HEK293T (cell line): ENCODE results near the gene EPB41L4B.

Experiments
- CTCF ChIA-PET: fragments of 350-600 bp; formaldehyde crosslinking; extraction: SDS; loops from one replicate; lab custom pipeline; 2021; ENCODE audit warnings: antibody characterized with exemption, inconsistent platforms; lab: Yijun Ruan, JAX
- POLR2A ChIA-PET: fragments of 350-600 bp; formaldehyde crosslinking; extraction: SDS; loops from one replicate; lab custom pipeline; 2020; ENCODE audit warnings: antibody characterized with exemption, inconsistent platforms; lab: Yijun Ruan, JAX
- DNase-seq: peaks from one replicate; pipeline ENCODE4 v3.0.0; 2012; ENCODE audit warnings: mixed read lengths; ENCODE audit errors: extremely low spot score
- ARNT ChIP-seq: fragments of 450-650 bp; IDR thresholded peaks from 2 replicates; pipeline ENCODE4 v1.6.1; 2017; ENCODE audit warnings: mild to moderate bottlenecking
- BHLHE40 ChIP-seq: fragments of 450-650 bp; IDR thresholded peaks from 2 replicates; pipeline ENCODE4 v1.6.1; 2016; ENCODE audit warnings: mild to moderate bottlenecking, moderate library complexity, borderline replicate concordance
- CTBP1 ChIP-seq: fragments of 450-650 bp; IDR thresholded peaks from 2 replicates; pipeline ENCODE4 v1.6.1; 2016; ENCODE audit warnings: borderline replicate concordance
- ELF4 ChIP-seq: fragments of 450-650 bp; IDR thresholded peaks from 2 replicates; pipeline ENCODE4 v1.6.1; 2017; ENCODE audit warnings: antibody characterized with exemption
- FOXA1 ChIP-seq: fragments of 450-650 bp; IDR thresholded peaks from 2 replicates; pipeline ENCODE4 v1.6.1; 2016; ENCODE audit warnings: mild to moderate bottlenecking
- FOXK2 ChIP-seq: fragments of 450-650 bp; IDR thresholded peaks from 2 replicates; pipeline ENCODE4 v1.6.1; 2016; ENCODE audit warnings: mild to moderate bottlenecking
- FOXM1 ChIP-seq: fragments of 450-650 bp; IDR thresholded peaks from 2 replicates; pipeline ENCODE4 v1.6.1; 2017; ENCODE audit warnings: mild to moderate bottlenecking, borderline replicate concordance
- HDGF ChIP-seq: fragments of 450-650 bp; IDR thresholded peaks from 2 replicates; pipeline ENCODE4 v1.6.1; 2017; ENCODE audit warnings: antibody characterized with exemption, borderline replicate concordance
- L3MBTL2 ChIP-seq: fragments of 450-650 bp; conservative IDR thresholded peaks from 2 replicates; pipeline ENCODE4 v1.6.1; 2016; ENCODE audit warnings: mild to moderate bottlenecking
- LEF1 ChIP-seq: fragments of 450-650 bp; IDR thresholded peaks from 2 replicates; pipeline ENCODE4 v1.6.1; 2017; ENCODE audit warnings: mild to moderate bottlenecking, borderline replicate concordance
- NFRKB ChIP-seq: fragments of 450-650 bp; IDR thresholded peaks from 2 replicates; pipeline ENCODE4 v1.6.1; 2016; ENCODE audit warnings: mild to moderate bottlenecking, moderate library complexity
- PKNOX1 ChIP-seq: fragments of 450-650 bp; IDR thresholded peaks from 2 replicates; pipeline ENCODE4 v1.6.1; 2016
- SP1 ChIP-seq: fragments of 450-650 bp; IDR thresholded peaks from 2 replicates; pipeline ENCODE4 v1.6.1; 2017
- SUZ12 ChIP-seq: fragments of 450-650 bp; IDR thresholded peaks from 2 replicates; pipeline ENCODE4 v1.6.1; 2016; ENCODE audit warnings: mild to moderate bottlenecking
- TARDBP ChIP-seq: fragments of 450-650 bp; IDR thresholded peaks from 2 replicates; pipeline ENCODE4 v1.6.1; 2016
- ZNF384 ChIP-seq: fragments of 450-650 bp; IDR thresholded peaks from 2 replicates; pipeline ENCODE4 v1.6.1; 2016

Gene EPB41L4B

GRCh38 chr9:109182940-109183798, 137.7 kb downstream of the EPB41L4B start:
- POLR2A ChIA-PET: no interaction called here
- TF ChIP-seq TARDBP (no peak), FOXK2 (no peak), CTBP1 (no peak), BHLHE40 (no peak), SUZ12 (no peak), PKNOX1 (no peak), ARNT (no peak), LEF1 (no peak), NFRKB (no peak), HDGF (no peak), L3MBTL2 (no peak), FOXA1 (no peak), ELF4 (no peak), ZNF384 (no peak), FOXM1 (no peak)
- peak; percentile 62 for DNase-seq
- CTCF ChIA-PET: interaction anchor here (0.8 to 1.6 kb wide), 11 partner anchors 10 to 332 kb away, joined by 3 to 7 read pairs (median 3); no protein-coding TSS in a partner anchor

DNA sequence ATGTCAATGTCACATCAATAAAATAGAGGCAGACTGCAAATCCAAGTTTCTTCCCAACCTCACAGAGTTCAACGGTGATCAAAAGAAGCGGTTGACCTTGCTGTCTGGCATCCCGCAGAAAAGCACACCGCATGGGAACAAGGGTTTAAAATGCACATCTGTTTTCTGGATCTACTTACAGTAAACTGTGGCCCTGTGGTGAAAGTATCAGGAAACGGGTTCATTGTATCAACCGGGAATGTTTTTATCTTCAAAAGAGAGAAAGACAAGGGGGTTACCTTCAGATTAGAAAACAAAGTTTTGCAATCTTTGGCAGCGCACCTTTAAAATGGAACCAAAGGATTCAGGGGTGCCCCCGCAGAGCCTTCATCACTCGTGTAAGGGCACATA, 138.3 kb downstream of the EPB41L4B start:
- ChIA-PET POLR2A (no interaction called here), CTCF (interaction anchor here (0.8 to 1.5 kb wide), 8 partner anchors 10 to 331 kb away, joined by 3 to 7 read pairs (median 3); no protein-coding TSS in a partner anchor)
- TF ChIP-seq PKNOX1: no peak
- DNase-seq: no peak

- ChIA-PET POLR2A (no interaction called here), CTCF (no interaction called here)
- TF ChIP-seq ARNT (no peak), TARDBP (no peak), ELF4 (no peak)
Observed at GRCh38 chr9:109181284-109181683, 139.6 kb downstream of the EPB41L4B start.

DNA sequence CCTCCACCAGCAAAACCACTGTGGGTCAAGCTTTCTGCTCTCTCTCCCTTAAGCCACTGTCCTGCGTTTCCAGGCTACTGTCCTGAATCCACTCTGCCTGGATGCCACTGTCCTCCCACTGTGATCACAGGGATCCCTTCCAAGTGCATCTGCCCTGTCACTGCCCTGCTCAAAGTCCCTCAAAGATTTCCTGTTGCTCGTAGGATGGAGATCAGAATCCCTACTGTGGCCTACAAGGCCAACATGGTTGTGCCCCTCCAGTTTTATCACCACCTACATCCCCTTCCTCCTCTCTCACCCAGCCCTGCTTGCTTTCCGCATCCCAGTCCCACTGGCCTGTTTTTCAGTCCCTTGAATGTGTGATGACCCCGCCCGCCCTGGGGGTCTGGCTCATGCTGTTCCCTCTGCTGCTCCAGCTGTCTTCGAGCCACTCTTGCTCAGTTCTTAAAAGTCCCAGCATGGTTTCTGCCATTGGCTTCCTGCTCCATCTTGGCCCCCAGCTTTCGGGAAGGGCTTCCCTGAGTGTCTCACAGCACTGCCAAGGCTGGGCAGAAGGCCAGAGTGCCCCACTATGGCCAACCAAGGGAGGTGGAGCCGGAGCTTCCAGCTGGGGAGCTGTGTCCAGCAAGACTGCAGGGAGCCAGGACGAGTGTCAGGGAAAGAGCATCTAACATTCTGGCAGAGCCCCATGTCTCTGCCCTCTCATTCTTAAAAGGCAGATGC, 140.9 kb downstream of the EPB41L4B start:
- DNase-seq: no peak
- no peak for TF ChIP-seq FOXK2
- no peak for TF ChIP-seq HDGF
- TF ChIP-seq BHLHE40: no peak
- TF ChIP-seq L3MBTL2: no peak
- no peak for TF ChIP-seq ZNF384
- TF ChIP-seq LEF1: no peak
- TF ChIP-seq PKNOX1: no peak
- no peak for TF ChIP-seq NFRKB
- no peak for TF ChIP-seq ELF4
- POLR2A ChIA-PET: no interaction called here
- CTCF ChIA-PET: no interaction called here

More at GRCh38 chr9:109181284-109181683, 139.6 kb downstream of the EPB41L4B start:
- DNase-seq: no peak

- POLR2A ChIA-PET: no interaction called here
Observed at GRCh38 chr9:109176963-109177362, 143.9 kb downstream of the EPB41L4B start.

GRCh38 chr9:109176386-109176785, 144.5 kb downstream of the EPB41L4B start:
- ChIA-PET CTCF (no interaction called here), POLR2A (no interaction called here)
- TF ChIP-seq ELF4 (no peak), TARDBP (no peak)
- DNase-seq: no peak

More at GRCh38 chr9:109176963-109177362, 143.9 kb downstream of the EPB41L4B start:
- CTCF ChIA-PET: no interaction called here
- TF ChIP-seq ZNF384: no peak
- no peak for TF ChIP-seq CTBP1
- TF ChIP-seq L3MBTL2: no peak
- DNase-seq: no peak

DNA sequence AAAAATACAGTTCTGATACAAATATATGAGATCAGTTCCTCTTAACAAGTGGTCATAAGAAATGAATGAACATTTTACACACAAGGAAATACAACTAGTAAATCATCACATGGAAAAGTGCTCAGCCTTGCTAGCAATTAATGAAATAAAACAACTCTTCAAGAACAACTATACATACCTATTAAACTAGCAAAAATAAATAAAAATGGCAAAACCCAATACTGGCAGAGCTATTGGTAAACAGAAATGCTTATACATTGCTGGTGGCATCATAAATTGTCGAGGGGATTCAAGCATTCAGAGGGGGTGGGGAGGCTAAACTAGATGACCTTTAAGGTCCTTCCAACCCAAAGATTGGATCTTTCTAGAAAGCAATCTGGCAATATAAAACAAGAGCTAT, 147.9 kb downstream of the EPB41L4B start:
- POLR2A ChIA-PET: no interaction called here
- TF ChIP-seq FOXM1: no peak
- no peak for TF ChIP-seq SP1
- no peak for TF ChIP-seq L3MBTL2
- TF ChIP-seq PKNOX1: no peak
- TF ChIP-seq ELF4: no peak
- no peak for TF ChIP-seq ARNT
- no peak for TF ChIP-seq TARDBP
- TF ChIP-seq HDGF: no peak
- TF ChIP-seq FOXK2: no peak
- no peak for TF ChIP-seq ZNF384
- no peak for TF ChIP-seq BHLHE40
- TF ChIP-seq LEF1: no peak
- no peak for TF ChIP-seq CTBP1
- TF ChIP-seq SUZ12: no peak
- CTCF ChIA-PET: interaction anchor here (1.4 kb wide), 1 partner anchor 11 kb away, joined by 5 read pairs; no protein-coding TSS in a partner anchor
- DNase-seq: no peak
